Measurements from ENCODE around the gene OR4D1. TPM values are rescaled to one million over a fixed set of nuclear protein-coding genes. Genes with fewer than 3 reads are reported as not detected.

Gene OR4D1
- total RNA-seq, 1 donor from 2014 or later, result not detected

GRCh38 chr17:58153671-58154070, 5.5 kb downstream of the OR4D1 start:
- no peak for DNase-seq (ENCODE audit: low read depth in 2 of 2)

DNA sequence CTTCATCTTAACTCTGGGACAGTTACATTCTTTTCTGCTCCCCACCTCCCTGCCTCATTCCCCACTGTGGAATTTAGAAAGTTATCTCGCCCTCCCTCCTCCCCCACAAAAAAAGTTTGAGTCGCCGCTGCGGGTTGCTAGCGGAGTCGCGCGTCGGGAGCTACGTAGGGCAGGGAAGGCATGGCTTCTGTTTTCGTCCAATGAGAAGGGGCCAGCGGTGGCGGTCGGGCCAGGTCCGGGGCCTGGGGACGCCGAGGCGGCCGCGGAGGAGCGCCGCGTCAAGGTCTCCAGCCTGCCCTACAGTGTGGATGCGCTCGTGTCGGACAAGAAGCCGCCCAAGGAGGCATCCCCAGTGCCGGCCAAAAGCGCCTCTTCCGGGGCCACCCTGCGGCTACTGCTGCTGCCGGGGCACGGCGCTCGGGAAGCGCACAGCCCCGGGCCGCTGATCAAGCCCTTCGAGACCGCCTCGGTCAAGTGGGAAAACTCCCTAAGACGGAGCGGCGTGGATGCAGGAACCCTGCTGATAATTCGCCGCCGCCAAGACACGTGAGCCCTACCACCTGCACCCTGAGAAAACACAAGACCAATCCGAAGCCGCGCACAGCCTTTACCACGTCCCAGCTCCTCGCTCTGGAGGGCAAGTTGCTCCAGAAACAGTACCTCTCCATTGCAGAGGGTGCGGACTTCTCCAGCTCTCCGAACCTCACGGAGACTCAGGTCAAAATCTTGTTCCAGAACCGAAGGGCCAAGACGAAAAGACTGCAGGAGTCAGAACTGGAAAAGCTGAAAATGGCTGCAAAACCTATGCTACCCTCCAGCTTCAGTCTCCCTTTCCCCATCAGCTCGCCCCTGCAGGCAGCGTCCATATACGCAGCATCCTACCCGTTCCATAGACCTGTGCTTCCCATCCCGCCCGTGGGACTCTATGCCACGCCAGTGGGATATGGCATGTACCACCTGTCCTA, 8.9 kb downstream of the OR4D1 start:
- no peak for DNase-seq (ENCODE audit: low read depth in 2 of 2)

DNA sequence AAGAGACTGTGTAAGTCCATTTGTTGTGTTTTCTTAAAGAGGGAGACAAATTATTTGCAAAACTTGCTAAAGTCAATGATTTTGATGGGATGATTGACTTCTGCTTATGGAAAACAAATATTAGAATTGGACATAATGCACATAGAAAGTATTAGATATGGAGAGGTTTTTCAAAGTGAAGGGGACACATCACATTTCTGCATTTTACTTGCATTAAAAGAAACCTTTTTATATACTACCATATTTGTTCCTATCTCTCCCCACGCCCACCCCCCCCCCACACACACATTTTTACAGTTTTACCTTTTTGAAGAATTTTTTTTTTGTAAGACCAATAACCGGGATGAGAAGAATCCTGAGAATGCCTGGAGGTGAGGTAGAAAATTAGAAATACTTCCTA, 10.0 kb downstream of the OR4D1 start:
- no peak for DNase-seq (ENCODE audit: low read depth in 2 of 2)

GRCh38 chr17:58161566-58161965, 13.4 kb downstream of the OR4D1 start:
- DNase-seq (ENCODE audit: low read depth in 2 of 2), result no peak

GRCh38 chr17:58165981-58166380, 17.8 kb downstream of the OR4D1 start:
- DNase-seq (ENCODE audit: low read depth in 2 of 2), result no peak

DNA sequence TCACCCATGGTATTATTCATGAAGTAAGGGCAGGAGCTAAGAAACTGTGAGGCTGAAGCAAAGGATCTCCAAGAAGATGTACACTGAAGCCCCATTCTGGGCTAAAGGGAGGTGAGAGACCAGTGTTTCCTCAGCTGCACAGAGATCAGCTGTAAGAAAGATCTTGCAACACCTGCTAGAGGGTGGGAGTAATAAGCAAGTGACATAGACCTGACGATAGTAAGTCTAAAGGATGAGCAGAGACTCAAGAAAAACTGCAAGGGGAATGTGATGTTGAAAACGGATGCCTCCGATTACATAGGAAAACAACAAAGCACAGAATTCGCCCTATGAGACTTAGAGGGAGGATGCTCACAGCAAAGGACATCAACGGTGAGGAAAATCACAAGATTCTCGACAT, 18.5 kb downstream of the OR4D1 start, which contains the start of gene OR4D2:
OR4D2 (plus strand) TSS at position 301 of the 400 bp plus-strand sequence. CDS start 2,674 bp downstream, outside the sequence.
- no peak for DNase-seq (ENCODE audit: low read depth in 2 of 2)

GRCh38 chr17:58170622-58171021, 22.4 kb downstream of the OR4D1 start:
- no peak for DNase-seq (ENCODE audit: low read depth in 2 of 2)

- DNase-seq (ENCODE audit: low read depth in 2 of 2), result peak; percentile 10 to 28
These were observed 24.3 kb downstream of the OR4D1 start for GRCh38 chr17:58172369-58173071.

- DNase-seq (ENCODE audit: low read depth in 2 of 2), result no peak
These were observed 26.7 kb downstream of the OR4D1 start for GRCh38 chr17:58174871-58175270.

GRCh38 chr17:58176200-58176599, 28.0 kb downstream of the OR4D1 start:
- peak; percentile 26 to 28 for DNase-seq (ENCODE audit: low read depth in 2 of 2)

DNA sequence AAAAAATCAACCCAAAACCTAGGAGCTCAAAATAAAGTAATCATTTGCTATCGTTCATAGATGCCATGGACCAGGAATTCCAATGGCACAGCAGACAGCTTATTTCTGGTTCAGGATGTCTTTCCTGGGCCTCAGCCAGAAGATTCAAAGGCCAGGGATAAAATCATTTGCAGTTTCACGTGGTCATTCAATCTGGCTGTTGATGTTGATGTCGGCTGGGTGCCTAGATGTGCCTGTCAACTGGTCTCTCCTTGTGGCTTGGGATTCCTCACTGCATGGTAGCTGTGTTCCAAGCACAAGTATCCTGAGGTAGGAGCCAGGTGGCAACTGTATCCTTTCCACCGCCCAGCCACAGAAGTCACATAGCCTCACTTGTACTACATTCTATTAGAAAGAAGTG, 33.6 kb downstream of the OR4D1 start:
- DNase-seq (ENCODE audit: low read depth in 2 of 2), result no peak

DNA sequence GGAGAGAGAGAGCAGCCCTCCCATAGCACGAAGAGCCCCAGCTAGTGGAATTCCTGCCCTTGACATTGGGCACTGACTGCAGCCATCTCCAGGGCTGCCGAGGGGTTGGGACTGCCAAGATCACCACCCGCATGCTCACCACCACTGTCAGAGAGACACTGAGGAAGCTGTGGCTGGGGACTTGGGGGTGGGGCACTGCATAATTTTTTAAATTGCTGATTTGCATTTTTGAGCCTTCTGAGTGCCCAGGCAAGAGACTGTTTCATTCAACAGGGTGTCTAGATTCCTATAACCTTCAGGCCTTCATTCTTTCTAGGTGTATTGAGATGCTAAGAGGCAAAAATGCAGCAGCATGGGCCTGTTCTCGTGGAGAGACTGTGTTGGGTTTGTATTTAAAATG, 35.3 kb downstream of the OR4D1 start:
- DNase-seq (ENCODE audit: low read depth in 2 of 2), result no peak

DNA sequence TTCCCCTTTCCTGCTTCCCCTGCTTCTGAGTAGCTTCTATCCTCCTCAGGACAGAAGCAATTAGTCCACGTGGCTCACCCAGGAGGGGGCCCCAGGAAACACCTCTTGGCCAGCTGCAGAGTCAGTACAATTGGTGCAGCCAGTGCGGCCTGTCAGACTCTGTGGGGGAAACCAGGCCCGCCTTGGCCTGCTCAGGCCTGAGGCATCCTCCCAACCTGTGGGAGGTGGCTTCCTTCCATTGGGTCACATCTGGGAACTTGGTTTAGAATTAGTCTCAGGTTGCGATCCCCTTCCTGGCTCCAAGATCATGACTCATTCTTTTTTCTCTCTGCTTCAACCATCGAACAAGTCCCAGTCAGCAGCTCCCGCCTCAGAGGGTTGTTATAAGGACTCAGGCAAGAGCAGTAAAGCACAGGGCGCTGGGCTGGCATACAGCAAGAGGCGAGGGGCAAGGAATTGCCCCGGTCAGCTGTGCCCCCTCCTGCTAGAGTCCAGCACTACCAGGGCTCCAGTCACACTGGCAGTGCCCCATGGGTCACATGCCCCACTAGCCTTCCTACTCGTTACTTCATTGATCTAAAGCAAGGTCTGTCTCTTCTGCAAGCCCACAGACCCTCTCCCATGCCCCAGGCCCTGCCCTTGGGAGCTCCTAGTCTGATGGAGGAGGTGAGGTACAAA, 36.3 kb downstream of the OR4D1 start:
- no peak for DNase-seq (ENCODE audit: low read depth in 2 of 2)

- no peak for DNase-seq (ENCODE audit: low read depth in 2 of 2)
These were observed 37.0 kb downstream of the OR4D1 start for GRCh38 chr17:58184986-58185761.

DNA sequence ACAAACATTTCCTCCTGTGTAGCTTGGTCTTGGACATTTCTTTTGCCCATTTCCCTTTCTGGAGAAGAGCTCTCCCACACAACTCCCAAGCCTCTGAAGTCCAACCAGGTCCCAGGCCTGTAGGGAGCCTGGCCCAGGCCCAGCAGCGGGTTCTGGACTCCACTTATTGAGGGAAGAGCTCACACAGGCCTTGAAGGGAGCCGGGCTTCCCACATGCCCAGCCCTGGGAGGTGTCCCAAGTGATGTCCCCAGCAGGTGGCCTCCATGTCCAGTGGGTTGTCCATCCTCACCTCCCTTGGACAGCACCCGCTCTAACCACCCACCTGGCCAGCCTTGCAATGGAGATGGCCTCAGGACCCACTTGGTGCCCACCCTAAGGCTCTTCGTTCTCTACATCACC, 38.4 kb downstream of the OR4D1 start:
- DNase-seq (ENCODE audit: low read depth in 2 of 2), result no peak

- DNase-seq (ENCODE audit: low read depth in 2 of 2), result no peak
These were observed 38.9 kb downstream of the OR4D1 start for GRCh38 chr17:58187063-58187462.

- DNase-seq (ENCODE audit: low read depth in 2 of 2), result no peak
These were observed 39.5 kb downstream of the OR4D1 start for GRCh38 chr17:58187675-58188074.

GRCh38 chr17:58189436-58190146, 41.4 kb downstream of the OR4D1 start:
- DNase-seq (ENCODE audit: low read depth in 2 of 2), result peak in 1 of 2 donors; percentile 68

DNA sequence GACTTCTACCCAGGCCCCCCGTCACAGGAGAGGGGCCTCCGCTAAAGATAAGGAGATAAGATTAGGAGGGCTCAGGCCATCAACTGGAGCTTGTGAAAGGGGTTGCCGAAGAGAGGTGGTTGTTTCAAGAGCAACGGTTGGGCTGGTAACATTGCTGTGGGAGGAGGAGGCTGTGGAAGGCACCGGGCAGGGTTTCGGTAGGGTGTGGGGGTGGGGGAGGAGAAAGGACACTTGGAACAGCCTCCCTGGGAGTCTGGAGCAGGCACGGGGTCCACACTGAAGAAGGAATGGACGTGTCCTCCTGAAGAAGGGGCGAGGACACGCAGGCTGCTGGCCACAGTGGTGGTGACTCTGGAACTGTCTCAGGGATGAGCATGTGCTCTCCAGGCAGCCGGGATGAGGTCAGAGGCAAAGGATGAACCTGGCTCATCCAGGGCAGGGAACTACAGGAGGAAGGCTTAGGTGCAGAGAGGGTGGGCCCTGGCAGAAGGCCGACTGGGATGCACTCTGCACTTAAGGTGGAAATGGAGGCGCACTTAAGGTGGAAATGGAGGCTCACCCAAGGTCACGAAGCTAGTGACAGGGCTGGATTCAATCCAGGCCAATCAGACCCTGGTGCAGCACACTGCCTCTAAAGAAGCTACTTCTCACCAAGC, 43.2 kb downstream of the OR4D1 start:
- no peak for DNase-seq (ENCODE audit: low read depth in 2 of 2)

GRCh38 chr17:58192612-58193011, 44.4 kb downstream of the OR4D1 start, which contains the start of gene EPX:
TSS of gene EPX (plus strand) at chr17:58192726. CDS start at chr17:58192847, 121 bp downstream.
- no peak for DNase-seq (ENCODE audit: low read depth in 2 of 2)

Data from lung microvascular endothelial cell (primary cell).